ENCODE measurements around the gene ZDHHC11B.
"Not testable (repeated sequence)": the region's sequence is repeated elsewhere in the genome, so short reads cannot be mapped to it uniquely, and the experiment has no call there.

ZDHHC11B gene

DNA sequence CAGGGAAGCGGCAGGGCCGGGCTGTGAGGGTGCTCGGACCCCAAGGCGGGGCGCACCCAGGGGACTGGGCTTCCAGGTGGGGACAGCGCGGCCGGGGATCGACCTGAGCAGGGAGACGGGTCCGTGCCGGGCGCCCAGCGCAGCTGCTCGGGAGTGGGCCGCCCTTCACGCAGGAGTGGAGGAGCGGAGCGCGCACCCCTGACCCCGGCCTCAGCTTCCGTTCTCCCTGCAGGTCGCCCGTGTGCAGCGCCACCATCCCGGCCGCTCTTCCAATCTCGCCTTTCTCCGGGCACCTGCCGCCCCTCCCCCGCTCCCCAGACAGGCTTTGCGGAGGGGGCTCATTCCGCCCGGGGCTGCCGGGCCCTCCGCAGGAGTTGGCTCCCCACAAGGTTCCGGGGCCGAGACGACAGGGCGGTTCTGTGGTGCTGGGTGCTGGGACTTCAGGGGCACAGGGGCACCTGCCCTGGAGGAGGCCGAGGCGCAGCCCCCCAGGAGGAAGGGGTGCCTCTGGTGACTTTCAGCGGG, 714 bp upstream of the ZDHHC11B start:
- not testable (repeated sequence) for DNase-seq (ENCODE audit: low spot score)

DNA sequence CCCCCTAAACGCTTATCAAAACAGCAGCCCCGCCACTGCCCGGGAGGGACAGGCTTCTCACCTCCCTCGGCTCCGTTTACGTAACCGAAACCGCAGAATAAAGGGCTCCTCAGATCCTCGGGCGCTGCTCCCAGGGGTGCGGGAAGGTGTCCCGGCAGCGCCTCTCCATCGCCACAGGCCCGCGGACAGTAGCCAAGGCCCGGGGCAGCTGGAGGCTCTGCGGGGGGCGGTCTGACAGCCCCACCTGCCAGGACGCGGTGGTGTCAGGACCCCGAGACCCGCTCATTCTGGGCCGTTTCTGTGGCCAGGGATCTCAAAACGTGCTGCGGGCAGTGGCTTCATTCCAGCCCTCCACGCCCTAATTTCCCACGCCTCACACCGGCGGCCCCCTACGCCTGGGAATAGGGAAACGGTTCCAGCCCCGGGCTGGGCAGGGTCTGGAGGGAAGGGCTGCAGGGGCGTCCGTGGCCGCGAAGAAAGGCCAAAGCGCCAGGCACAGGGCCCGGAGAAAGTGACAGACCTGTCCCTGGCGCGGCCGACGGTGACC, 575 bp downstream of the ZDHHC11B start:
- DNase-seq (ENCODE audit: low spot score): not testable (repeated sequence)

DNA sequence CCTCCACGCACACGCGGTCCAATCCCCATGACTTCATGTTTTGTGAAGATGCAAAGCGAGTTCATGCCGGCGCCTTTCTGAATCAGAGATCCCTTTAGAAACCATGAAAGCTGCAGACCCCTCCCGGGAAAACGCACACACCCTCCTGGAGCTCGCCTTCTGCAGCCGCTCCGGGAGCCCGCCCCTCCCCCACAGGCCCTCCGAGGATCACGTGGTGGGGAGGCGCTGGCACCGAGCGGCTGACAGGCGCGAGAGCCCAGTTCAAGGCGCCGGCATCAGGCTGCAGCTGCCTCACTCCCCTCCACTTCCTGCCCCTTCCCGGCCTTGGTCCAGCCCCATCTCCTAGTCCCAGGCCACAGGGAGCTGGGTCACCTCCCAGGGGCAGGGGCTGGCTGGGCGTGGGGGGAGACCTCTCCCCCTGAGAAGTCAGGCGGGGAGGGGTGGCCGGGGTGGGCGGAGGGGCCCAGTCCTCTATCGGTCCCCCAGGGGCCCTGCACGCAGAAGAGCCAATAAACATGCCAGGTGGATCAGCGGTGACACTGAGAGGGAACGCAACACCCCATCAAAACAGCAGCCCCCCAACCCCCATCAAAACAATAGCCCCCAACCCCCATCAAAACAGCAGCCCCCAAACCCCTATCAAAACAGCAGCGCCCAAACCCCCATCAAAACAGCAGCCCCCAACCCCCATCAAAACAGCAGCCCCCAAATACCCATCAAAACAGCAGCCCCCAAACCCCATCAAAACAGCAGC, 1.3 kb downstream of the ZDHHC11B start:
- not testable (repeated sequence) for DNase-seq (ENCODE audit: low spot score)

DNA sequence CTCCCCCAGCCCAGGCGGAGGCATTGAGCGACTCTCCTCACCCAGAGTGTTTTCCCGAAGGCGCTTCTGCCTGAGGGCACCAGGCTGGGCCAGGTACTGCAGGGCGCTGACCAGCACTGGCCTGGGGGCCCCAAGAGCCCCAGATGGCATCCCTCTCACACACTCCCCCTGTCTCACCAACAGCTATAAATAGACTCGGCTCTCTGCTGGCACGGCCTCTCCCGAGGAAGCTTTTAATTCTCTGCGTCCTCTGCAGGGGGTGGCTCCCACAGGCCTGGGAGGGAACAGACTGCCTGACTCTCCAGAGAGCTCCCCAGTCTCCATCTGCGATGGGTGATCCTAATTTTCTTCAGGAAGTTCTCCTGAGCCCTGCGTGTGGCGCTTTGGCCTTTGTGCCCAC, 2.2 kb downstream of the ZDHHC11B start:
- DNase-seq (ENCODE audit: low spot score): not testable (repeated sequence)

DNA sequence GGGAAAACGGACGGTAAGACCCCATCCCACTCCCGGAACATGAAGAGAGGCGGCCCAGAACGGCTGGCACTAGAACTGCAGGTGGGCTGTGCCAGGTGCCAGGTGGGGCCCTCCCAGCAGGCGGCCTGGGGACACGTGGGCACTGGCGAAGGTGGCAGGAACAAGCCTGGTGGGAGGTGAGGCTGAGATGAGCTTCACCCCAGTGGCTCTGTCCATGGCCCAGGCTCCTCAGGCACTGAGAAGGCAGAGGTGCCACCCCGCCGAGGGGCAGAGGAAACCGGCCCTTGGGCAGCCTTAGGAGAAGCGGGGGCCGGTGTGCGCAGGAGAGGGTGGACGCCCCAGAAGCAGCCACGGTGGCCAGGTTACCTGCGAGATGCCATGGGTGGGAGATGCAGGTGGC, 4.0 kb downstream of the ZDHHC11B start:
- not testable (repeated sequence) for DNase-seq (ENCODE audit: low spot score)

DNA sequence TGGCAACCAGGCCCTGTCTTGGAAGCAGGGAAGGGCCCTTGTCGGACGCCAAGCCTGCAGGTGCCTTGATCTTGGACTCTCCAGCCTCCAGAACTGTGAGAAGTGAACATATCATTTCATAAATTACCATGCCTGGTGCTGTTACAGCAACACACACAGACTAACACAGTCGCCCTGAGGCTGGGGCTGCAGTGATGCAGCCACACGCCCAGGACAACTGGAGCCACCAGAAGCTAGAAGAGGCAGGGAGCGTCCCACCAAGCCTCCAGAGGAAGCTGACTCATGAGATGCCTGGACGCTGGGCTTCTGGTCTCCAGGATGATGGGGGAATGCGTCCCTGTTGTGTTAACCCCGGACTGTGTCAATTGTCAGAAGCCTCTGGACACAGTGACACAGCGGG, 5.6 kb downstream of the ZDHHC11B start:
- DNase-seq (ENCODE audit: low spot score): not testable (repeated sequence)

DNA sequence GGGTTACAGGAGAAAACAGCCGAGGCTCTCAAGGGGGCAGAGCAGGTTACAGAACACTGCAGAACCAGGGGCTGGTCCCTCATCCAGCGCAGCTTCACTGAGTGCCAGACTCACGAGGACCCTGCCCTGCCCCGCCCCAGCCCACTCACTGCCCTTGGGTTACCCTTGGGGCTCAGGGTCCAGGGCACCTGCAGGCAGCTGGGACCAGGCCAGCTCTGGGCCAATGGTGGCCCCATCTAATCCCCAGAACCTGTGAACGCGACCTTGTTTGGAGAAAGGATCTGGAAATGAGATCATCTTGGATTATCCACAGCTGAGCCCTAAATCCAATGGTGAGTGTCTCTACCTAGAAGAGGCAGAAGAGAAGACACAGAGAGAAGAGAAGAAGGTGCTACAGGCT, 6.1 kb downstream of the ZDHHC11B start:
- DNase-seq (ENCODE audit: low spot score): not testable (repeated sequence)

DNA sequence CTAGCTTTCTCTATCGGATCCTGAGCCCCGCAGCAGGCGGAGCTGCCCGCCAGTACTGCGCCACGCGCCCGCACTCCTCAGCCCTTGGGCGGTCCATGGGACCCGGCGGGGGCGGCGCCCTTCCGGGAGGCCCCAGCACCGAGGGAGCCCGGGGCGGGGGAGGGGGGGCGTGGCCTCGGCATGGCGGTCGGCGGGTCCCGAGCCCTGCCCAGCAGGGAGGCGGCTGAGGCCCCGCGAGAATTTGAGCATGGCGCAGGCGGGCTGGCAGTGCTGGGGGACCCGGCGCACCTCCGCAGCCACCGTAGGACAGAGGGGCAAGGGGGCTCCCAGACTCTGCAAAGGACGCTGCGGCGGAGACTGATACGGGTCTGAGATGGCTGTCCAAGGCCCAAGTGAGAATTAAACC, 6.8 kb downstream of the ZDHHC11B start:
- DNase-seq (ENCODE audit: low spot score): no peak

DNA sequence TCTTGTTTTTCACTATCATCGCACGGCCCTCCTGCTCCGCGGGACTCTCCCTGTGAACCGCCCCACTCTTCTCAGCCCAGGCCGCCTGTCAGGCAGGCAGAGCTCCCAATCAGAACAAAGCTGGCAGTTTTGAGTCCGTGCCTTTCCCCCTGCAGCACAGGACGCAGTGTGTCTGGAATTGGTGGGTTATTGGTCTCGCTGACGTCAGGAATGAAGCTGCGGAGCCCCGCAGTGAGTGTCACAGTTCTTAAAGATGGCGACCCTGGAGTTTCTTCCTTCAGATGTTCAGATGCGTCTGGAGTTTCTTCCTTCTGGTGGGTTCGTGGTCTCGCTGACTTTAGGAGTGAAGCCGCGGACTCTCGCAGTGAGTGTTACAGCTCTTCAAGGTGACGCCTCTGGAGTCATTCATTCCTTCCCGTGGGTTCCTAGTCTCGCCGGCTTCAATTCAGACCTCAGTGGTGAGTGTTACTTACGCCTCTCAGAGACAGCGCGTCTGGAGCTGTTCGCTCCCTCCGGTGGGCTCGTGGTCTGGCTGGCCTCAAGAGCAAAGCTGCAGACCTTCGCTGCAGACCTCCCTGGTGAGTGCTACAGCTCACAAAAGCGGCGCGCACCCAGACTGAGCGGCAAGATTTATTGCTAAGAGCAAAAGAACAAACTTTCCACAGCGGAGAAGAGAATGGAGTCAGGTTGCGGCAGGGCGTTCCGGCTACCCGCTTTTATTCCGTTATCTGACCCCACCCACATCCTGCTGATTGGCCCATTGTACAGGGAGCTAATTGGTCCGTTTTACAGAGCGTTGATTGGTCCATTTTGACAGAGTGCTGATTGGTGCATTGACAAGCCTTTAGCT, 7.4 kb downstream of the ZDHHC11B start:
- DNase-seq (ENCODE audit: low spot score): peak; percentile 3

DNA sequence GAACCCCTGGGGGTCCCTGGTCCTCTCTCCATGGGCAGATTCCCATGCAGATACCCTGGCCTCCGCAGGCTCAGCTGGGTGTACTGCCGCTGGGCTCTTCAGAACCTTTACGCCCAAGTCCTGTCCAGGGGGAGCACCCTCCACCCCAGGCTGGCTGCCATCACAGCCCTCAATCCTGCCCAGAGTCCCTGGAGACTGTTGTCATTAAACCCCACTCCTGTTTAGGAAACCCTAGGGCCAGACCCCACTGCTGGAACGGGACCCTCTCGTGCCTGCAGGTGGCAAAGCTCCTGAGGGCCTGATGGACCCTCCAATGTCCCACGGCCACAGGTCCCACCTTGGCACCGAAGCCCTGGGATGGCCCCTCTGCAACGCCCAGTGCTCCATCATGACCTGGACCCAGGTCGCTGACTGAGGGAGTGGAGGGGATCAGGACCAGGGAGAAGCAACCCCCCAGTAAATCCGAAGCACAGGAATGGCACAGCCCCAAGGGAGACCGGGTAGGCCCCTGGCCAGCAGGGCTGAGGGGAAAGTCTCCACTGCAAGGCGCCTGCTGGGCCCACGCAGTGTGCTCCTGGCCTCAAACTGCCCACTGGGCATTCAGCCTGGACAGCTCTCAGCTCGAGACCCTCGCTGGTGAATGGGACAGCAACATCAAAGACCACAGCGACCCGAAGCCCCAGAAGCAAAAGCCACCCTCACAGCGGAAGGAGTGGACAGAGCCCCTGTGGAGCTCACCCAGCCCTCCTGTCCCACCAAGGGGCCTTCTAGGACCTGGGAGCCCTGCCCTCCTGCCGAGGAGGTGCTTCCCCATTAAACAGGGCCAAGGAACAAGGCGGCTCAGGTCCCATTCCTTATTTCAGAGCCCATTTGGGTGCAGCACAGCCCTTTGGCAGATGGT, 8.3 kb downstream of the ZDHHC11B start:
- peak; percentile 1 for DNase-seq (ENCODE audit: low spot score)

DNA sequence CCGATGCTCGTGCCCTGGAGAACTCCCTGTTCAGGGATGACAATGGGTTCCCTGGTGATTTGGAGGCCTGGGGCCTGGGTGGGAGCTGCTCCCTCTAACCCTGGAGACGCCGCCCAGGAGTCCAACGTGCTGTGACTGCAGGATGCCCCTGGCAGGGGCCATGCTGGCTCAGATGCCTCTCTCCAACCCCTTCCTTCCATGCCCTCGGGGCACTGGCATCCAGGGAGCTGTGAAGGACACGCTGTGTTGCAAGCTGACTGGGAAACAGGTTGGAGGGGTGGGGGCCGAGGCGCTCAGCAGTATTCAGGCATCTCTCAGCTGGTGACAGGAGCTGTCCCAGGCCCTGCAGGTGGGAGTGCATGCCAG, 9.0 kb downstream of the ZDHHC11B start:
- not testable (repeated sequence) for DNase-seq (ENCODE audit: low spot score)

DNA sequence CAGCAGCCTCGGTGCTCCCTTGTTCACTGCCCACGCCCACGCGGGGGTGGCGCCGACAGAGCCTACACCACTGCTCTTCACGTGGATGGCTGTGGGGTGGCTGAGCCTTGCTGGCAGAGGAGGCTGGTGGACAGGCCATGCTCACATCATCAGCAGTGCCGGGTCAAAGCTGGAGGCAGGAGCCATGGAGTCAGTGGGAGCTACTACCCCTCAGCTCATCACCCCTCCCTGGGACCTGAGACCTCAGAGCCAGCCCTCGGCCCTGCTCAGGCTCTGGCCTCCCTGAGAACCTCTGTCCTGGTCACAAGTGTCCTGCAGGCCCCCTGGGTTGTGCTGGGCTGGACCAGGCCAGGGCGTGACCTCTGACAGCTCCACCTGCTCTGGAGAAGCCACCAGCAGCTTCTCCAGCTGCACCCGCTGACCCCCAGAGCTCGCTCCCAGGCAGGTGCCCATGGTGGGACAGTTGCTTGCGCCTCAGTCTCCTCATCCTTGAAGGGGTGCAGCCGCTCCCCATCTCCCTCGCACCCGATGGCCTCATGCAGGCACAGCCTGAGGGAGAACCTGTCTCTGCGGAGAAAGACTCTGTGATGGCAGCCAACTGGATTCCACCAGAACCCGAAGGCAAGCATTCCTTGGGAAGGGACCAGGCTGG, 9.5 kb downstream of the ZDHHC11B start:
- not testable (repeated sequence) for DNase-seq (ENCODE audit: low spot score)

DNA sequence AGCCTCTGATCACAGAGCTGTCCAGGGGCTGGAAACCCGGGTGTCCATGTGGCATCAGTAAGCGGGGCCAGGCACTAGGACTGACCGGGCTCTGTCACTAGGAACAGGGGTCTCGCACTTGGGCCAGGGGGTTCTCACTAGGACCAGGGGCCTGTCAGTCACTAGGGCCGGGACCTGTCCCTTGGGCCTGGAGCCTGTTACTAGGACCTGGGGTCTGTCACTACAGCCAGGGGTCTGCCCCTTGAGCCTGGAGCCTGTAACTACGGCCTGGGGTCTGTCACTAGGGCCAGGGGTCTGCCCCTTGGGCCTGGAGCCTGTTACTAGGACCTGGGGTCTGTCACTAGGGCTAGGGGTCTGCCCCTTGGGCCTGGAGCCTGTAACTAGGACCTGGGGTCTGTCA, 10.2 kb downstream of the ZDHHC11B start:
- peak; percentile 1 for DNase-seq (ENCODE audit: low spot score)

DNA sequence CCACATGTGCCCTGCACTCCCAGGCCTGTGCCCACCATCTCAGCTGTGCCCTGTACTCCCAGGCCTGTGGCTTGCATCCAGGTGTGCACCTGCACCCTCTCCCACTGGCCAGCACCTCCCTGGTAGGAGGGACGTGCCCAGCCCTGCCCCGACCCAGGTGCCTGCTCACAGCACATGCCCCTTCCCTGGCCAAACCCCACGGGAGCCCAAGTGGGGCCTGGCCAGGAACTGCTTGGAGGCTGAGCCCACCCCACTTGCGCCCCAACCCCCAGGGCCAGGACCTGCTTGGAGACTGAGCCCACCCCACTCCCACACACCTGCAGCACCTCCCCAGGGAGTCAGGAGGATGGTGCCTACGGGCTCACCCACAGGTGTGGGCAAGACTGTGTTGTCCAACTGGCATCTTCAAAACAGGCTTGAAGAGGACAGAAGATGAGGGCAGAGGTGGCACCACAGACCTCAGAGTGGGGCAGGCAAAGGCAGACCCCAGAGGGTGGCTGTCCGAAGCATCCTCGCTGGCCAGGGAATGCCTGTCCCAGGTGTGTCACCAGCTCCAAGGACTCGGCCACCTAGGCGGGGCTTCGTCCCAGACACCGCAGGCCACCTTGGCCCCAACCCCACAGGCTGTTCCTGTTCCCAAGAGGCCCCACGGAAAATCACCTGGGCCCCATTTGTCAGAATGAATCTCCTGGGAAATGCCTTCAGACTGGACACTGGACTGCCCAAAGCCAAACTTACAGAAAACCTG, 10.8 kb downstream of the ZDHHC11B start:
- DNase-seq (ENCODE audit: low spot score): peak; percentile 2

DNA sequence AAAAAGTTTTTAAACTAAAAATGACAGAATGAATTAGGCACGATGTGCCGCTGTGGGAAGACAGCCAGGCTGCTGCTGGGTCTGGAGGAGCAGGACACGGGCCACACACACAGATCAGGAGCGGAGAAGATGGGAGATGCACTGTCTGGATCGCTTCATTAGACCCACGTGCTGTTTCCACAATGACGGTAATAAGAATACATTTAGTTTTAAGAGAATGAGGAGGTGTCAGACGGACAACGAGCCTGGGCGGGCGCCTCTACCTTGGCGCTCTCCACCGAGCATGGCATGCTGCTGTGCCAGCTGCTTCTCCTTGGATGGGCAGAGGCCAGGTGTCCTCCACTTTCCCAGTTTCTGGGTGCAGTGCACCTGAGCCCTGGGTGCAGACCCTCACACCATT, 11.6 kb downstream of the ZDHHC11B start:
- peak; percentile 1 for DNase-seq (ENCODE audit: low spot score)

DNA sequence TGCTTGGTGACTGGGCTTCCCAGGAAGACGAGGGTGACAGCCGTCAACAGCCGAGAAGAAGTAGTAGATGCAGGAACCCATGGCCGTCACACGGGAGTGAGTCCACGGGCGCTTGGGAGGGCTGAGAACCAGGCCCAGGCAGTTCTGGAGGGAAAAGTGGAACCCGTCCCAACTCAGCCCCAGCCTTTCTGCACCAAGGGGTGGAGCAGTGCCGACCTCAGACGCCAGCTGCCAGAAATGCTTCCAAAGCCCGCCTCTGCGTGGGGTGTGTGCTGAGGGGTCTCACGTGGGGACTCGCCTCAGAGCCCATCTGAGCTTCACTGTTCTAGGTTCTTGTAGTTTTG, 12.0 kb downstream of the ZDHHC11B start:
- DNase-seq (ENCODE audit: low spot score): not testable (repeated sequence)

DNA sequence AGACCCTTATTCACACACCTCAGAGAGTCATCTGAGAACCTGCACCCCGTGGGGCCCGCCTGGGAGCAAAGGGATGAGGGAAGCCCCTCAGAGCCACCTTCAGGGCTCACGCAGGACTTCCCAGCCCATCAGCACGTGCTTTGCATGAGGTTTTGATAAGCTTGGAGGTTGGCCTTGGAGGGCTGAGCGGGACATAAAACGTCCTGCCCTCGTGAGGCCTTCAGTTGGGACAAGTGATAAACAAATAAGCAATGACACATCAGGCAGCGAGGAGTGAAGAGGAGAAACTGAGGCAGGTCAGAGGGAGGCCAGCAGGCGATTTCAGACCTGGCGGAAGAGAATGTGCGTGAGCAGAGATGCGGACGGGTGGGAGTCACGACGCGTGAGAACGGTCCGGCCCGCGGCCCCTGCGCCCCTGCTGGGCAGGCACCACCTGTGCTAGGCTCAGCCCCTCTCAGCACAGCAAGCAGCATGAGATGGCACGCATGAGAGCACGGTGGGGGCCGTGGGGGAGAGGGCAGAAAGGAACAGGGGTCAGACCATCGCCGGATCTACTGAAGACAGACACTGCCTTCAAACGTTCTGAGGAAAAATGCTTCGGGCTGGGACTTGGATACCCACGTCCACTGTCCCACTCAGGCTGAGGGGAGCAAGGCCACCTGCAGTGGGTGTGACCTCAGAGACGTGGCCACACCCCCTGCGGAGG, 12.5 kb downstream of the ZDHHC11B start:
- DNase-seq (ENCODE audit: low spot score): not testable (repeated sequence)

DNA sequence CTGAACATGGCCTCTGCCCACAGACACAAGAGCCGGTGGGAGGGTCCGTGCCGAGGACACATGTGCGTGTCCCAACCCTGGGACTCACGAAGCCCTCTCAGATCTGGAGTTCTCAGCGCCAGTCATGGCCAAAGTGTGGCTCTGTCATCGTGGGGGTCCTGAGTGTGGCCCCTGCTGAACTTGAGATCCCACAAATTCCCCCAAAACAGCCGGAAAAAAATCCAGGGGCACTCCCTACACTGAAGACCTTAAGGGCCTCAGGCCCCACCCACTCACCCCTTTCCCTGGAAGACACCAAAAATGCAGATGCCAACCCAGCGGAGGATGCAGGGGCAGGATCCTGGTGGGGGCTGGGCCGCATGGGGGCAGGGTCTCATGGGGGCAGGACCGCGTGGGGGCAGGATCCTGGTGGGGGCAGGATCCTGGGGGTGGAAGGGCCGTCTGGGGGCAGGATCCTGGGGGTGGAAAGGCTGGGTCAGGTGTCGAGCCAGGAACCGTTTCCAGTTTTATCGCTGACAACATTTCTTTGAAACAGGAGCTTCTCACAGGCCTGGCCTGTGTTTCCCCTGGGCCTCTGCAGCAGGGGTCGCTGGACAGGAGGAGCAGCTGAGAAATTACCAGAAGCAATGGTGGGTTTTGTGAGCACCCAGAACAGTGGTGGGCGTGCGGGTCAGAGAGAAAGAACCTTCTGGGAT, 13.3 kb downstream of the ZDHHC11B start:
- peak; percentile 0 for DNase-seq (ENCODE audit: low spot score)

DNA sequence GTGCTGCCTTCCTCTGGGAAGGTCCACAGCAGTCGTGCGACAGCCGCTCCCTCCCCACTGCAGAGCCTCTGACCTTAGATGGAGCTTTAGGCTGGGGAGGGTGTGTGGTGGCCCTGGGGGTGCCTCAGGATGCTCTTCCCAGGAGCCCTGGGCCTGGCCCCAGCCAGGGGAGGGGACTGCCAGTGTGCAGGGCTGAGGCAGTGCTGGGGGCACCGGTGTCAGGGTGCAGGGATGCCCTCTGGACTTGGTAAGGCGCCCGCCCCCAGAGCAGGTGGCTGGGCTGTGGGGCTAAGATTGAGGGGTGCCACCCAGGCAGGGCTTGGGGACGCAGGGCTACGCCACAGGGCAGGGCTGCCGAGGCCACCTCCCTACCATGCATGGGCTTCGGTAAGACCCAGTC, 13.9 kb downstream of the ZDHHC11B start:
- DNase-seq (ENCODE audit: low spot score): peak; percentile 1

All from AG08395 (cell line).